Nephron progenitor cell (in vitro differentiated cells): ENCODE measurements around the gene KLHL29.

Source experiments
- DNase-seq: peaks from one replicate; pipeline ENCODE4 v3.0.0; 2021
- H3K27ac Mint-ChIP-seq: 2 replicates; pipeline ENCODE4 v1.8.0; 2021; ENCODE audit warnings: mild to moderate bottlenecking, moderate library complexity, mixed read lengths
- H3K27me3 Mint-ChIP-seq: 2 replicates; pipeline ENCODE4 v1.8.0; 2021; ENCODE audit warnings: mild to moderate bottlenecking, low read depth, mixed read lengths; ENCODE audit not compliant: poor library complexity
- H3K36me3 Mint-ChIP-seq: 2 replicates; pipeline ENCODE4 v1.8.0; 2021; ENCODE audit warnings: low read depth, mixed read lengths
- H3K4me1 Mint-ChIP-seq: 2 replicates; pipeline ENCODE4 v1.8.0; 2021; ENCODE audit warnings: mixed read lengths
- H3K4me3 Mint-ChIP-seq: 2 replicates; pipeline ENCODE4 v1.8.0; 2021; ENCODE audit warnings: mild to moderate bottlenecking, moderate library complexity, mixed read lengths
- H3K9me3 Mint-ChIP-seq: 2 replicates; pipeline ENCODE4 v1.8.0; 2021; ENCODE audit warnings: mild to moderate bottlenecking, moderate library complexity, mixed read lengths
- CTCF ChIP-seq: fragments of 200-600 bp; sonication (generic); IDR thresholded peaks from 2 replicates; pipeline ENCODE4 v1.5.0; 2021; ENCODE audit warnings: antibody characterized with exemption

Gene KLHL29

GRCh38 chr2:23696752-23697045 lies 311.7 kb downstream of the KLHL29 start:
- Mint-ChIP-seq H3K27me3 (no peaks in the 10 kb centered on the region), H3K4me3 (no peak overlapping the region), H3K9me3 (peaks cover 17% of the 10 kb centered on the region), H3K4me1 (peaks cover 13% of the 10 kb centered on the region), H3K27ac (no peak overlapping the region), H3K36me3 (peaks cover 41% of the 10 kb centered on the region)
- TF ChIP-seq CTCF = no peak
- DNase-seq = no peak

GRCh38 chr2:23697256-23698075 lies 312.5 kb downstream of the KLHL29 start:
- no peaks in the 10 kb centered on the region for H3K27me3 Mint-ChIP-seq
- H3K9me3 Mint-ChIP-seq = peaks cover 17% of the 10 kb centered on the region
- no peak for DNase-seq
- H3K4me1 Mint-ChIP-seq = peaks cover 13% of the 10 kb centered on the region
- no peak overlapping the region for H3K4me3 Mint-ChIP-seq
- H3K36me3 Mint-ChIP-seq = peaks cover 45% of the 10 kb centered on the region
- no peak for TF ChIP-seq CTCF
- H3K27ac Mint-ChIP-seq = no peak overlapping the region

- H3K27me3 Mint-ChIP-seq = no peaks in the 10 kb centered on the region
- peaks cover 17% of the 10 kb centered on the region for H3K9me3 Mint-ChIP-seq
- no peak overlapping the region for H3K4me3 Mint-ChIP-seq
- H3K4me1 Mint-ChIP-seq = peaks cover 15% of the 10 kb centered on the region
- TF ChIP-seq CTCF = no peak
- no peak for DNase-seq
- H3K27ac Mint-ChIP-seq = peak overlapping the region; percentile 12
- H3K36me3 Mint-ChIP-seq = peaks cover 52% of the 10 kb centered on the region
Observed at GRCh38 chr2:23698116-23698693, 313.2 kb downstream of the KLHL29 start.

- H3K27ac Mint-ChIP-seq = no peak overlapping the region
- no peak for DNase-seq
Observed at GRCh38 chr2:23698721-23699579, 314.0 kb downstream of the KLHL29 start.

GRCh38 chr2:23699580-23699925 lies 314.6 kb downstream of the KLHL29 start:
- Mint-ChIP-seq H3K27me3 (no peaks in the 10 kb centered on the region), H3K36me3 (peaks cover 54% of the 10 kb centered on the region), H3K27ac (no peak overlapping the region), H3K4me1 (peaks cover 15% of the 10 kb centered on the region), H3K4me3 (no peak overlapping the region), H3K9me3 (peaks cover 17% of the 10 kb centered on the region)
- DNase-seq = no peak
- no peak for TF ChIP-seq CTCF

More at GRCh38 chr2:23698721-23699579, 314.0 kb downstream of the KLHL29 start:
- no peak for TF ChIP-seq CTCF
- Mint-ChIP-seq H3K27me3 (no peaks in the 10 kb centered on the region), H3K36me3 (peaks cover 54% of the 10 kb centered on the region), H3K9me3 (peaks cover 17% of the 10 kb centered on the region), H3K4me3 (no peak overlapping the region), H3K4me1 (peaks cover 21% of the 10 kb centered on the region)
